NCI-H2029 treated with DMSO at 0.1 percent for 48 hours (cell line): ENCODE measurements around the gene NEMF.
"Not testable (repeated sequence)": the region's sequence is repeated elsewhere in the genome, so short reads cannot be mapped to it uniquely, and the experiment has no call there.

Experiments used
- DNase-seq: peaks from one replicate; lab custom pipeline; 2025; lab: John Stamatoyannopoulos, UW

Gene NEMF

DNA sequence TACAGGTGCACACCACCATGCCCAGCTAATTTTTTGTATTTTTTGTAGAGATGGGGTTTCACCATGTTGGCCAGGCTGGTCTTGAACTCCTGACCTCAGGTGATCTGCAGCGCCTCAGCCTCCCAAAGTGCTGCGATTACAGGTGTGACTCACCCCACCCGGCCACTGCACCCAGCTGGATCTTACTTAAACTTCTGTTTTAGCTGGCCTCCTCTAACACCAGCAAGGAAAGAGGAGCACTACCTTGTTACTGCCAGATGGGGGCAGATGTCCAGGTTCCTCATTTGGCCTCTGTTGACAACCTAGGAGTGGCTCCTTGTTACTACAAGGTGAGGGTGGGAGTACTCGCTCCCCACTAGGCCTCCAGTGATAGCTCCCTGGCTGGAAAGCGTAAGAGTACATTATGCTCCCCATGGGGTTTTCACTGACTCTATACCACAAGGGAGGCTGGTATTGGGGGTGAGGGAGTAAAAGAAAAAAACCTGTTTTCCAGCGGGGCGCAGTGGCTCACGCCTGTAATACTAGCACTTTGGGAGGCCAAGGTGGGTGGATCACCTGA, 27.1 kb upstream of the NEMF start:
- DNase-seq, result no peak

DNA sequence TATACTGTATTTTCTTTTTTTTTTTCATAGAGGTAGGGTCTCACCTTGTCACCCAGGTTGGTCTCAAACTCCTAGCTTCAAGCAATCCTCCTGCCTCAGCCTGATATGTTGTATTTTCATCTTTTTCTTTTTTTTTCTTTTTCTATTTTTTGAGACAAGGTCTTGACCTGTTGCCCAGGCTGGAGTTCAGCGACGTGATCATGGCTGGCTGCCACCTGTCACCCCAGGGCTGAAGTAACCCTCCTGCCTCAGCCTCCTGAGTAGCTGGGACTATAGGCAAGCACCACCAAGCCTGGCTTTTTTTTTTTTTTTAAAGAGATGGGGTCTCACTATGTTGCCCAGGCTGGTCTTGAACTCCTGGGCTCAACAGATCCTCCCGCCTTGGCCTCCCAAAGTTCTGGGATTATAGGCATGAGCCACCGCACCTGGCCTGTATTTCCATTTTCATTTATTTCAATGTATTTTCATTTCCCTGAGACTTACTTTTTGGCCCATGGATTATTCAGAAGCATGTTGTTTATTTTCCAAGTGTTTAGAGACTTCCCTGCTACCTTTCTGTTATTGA, 24.1 kb upstream of the NEMF start:
- no peak for DNase-seq

DNA sequence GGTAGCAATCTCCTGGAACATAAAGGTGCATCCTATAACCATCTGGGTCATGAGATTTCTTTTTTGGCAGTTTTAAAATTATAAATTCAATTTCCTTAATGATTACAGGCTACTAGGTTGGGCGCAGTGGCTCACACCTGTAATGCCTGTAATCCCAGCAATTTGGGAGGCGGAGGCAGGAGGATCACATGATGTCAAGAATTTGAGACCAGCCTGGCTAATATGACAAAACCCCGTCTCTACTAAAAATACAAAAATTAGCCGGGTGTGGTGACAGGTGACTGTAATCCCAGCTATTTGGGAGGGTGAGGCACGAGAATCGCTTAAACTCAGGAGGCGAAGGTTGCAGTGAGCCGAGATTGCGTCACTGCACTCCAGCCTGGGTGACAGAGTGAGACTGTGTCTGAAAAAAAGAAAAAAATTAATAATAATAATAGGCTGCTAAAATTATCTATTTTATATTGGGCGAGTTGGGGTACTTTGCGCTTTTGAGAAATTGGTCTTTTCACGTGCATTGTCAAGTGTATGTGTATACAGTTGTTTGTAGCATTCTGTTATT, 23.1 kb upstream of the NEMF start:
- no peak for DNase-seq

DNA sequence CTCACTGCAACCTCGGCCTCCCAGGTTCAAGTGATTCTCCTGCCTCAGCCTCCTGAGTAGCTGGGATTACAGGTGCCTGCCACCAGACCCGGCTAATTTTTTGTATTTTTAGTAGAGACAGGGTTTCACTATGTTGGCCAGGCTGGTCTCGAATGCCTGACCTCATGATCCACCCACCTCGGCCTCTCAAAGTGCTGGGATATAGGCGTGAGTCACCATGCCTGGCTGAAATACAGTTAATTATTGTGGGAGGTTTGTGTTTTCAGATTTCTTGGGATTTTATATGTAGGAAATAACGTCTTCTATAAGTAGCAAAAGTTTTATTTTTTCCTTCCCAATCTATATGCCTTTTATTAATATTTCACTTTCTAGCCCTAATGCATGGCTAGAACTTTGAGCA, 21.0 kb upstream of the NEMF start:
- not testable (repeated sequence) for DNase-seq

DNA sequence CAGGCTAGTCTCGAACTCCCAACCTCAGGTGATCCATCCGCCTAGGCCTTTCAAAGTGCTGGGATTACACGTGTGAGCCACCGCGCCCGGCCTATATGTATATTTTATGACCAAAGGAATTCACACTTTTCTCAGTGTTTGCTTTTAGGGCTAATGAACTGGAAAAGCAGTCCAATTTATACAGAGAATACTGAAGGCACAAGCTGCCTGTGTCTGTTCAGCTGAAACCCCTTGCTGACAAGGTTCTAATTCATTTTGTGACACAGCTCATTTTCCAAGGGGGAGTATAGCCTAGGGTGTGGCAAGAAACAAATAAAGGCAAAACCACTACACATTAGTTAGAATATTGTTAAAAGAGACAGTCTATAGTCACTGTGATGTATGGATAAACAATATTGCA, 18.3 kb upstream of the NEMF start:
- no peak for DNase-seq

DNA sequence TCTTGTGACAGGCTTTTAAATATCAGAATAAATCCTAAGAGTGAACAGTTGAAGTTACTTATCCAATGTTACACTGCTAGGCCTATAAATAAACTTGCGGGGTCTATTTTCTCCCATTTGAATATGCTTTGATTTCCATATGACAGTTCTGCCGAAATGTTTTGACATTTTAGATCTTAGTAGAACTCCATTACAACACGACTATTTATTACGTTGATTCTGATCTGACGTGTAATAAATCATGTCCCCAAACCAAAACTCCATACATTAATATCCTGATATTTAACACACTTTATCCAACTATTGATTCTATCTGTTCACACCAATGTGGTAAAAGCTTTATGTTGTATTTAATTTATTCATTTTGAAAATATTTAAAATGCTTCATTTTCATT, 16.1 kb upstream of the NEMF start:
- DNase-seq, result no peak

DNA sequence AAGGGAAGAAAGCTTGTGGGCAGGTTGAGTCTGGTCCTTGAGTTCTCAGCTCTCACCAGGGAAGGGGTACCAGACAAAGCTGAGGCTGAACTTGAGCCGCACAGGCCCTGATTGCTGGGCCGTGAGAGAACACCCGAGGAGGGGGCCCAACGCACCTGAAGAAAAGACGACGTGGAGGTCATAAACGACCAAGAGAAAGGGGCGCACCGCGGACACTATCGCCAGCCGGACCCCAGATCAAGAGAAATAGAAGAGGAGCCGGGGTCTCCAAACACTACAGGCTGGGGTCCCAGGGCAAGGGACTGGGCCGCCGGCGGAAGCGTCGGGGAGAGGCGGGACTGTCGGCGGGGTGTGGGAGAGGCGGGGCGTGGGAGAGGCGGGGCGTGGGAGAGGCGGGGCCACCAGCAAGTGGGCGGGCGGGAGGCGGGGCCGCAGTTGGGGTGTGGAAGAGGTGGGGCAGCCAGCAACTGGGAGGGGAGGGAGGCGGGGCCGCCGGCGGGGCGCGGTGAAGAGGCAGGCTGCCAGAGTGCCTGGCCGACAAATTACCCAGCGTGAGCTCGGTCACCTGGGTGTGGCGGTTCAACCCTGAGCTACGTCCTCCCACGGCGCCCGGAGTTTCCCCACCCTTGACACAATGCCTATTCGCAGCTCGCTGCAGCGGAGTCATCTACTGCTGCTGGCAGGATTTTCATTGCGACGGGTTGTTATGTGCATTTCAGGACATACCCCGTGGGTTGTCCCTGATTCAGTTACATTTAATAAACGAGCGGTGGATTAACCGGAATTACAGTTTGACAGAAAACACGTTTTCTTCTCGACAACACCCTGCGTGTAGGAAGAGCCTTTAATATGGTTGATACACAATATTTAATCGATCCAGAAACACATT, 15.5 kb upstream of the NEMF start:
- DNase-seq, result peak; percentile 91

DNA sequence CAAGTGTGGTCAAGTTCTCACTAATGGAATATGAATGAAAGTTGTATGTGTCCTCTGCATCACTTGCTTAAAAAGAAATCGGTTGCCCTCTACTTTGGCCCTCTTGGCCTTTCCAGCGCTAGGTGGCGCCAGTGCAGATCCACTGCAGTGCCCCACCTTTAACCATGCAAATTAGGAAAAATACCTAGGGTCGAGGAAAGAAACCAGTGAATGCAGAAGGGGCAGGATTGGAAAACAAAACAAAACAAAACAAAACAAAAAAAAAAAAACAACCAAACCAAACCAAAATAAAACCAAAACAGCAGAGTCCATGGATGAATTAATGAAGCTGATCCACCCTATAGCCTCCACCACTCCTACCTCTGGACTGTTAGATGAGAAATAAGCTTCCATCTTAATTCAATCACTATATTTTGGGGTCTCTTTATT, 12.9 kb upstream of the NEMF start:
- peak; percentile 72 for DNase-seq

DNA sequence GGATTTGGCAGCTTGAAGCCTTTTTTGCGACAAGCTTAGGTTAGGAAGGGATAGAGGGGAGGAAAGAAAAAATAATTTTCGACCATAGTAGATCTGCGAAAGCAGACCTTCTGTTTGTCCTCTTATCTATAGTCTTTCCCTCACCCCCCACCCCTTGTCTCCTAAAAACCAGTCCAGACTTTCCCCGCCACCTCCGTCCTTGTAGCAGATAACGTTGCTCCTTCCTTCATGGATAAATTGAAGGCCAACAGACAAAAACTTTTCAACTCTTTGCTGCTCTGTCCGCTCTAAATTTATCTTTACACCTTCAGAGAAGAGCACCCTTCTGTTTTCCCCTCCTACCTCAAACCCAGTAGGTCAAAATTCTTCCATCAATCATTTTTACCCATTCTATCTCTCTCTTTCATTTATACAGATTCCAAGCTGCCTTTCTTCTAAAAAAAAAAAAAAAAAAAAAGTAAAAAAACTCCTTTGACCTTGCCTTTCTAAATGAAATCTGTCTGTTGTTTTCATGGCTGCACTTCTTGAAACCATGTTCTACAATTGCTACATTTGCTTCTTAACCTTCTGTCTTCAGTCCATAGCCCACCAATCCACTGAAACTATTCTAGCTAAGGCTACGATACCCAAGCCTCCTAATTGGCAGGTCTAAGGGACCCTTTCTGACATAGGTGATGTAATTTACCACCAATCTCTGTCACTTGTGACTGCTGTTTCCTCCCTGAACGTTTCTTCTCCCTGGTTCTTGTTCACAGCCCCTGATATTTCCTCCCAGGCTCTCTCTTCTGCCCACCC, 11.1 kb upstream of the NEMF start:
- no peak for DNase-seq

DNA sequence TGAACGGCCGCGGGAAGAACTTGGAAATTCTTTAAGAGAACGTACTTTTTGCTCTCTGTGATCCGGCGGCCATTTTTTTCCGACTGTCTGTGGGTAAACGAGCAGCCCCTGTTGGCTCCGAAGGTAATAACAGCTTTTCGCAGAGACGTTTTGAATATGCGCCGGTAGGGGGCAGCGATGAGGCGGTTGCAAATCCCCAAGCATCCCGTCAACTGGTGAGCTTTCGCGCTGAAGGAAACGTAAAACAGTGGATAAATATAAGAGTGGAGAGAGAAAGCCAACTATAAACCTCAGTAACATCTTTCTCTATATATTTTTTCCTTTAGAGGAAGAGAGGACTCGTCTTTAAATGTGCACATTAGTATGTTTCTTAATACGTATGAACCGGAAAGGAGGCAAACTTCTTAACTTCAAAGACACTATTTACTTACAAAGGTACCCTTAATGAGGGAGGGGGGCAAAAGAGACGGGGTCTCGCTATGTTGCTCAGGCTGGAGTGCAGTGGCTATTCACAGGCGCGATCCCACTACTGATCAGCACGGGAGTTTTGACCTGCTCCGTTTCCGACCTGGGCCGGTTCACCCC, 9.6 kb upstream of the NEMF start:
- DNase-seq, result peak; percentile 86

DNA sequence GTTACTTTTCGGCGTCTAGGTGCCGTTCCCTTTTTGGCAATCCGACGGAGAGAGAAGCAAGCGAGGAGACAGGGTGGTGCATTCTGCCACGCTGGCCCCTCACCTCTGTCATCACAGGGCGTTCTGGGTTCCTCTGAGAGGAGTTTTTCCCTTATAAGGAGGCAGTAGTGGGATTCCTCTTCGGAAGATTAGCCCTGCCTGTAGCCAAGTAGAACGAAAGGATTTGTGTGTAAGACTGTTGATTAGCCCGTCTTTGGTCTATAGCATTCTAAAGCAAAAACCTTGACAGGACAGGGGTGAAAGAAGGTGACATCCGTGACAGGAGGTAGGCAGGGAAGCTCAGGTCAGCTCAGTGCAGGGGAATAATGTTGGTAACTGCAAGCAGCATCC, 9.1 kb upstream of the NEMF start:
- peak; percentile 74 for DNase-seq

DNA sequence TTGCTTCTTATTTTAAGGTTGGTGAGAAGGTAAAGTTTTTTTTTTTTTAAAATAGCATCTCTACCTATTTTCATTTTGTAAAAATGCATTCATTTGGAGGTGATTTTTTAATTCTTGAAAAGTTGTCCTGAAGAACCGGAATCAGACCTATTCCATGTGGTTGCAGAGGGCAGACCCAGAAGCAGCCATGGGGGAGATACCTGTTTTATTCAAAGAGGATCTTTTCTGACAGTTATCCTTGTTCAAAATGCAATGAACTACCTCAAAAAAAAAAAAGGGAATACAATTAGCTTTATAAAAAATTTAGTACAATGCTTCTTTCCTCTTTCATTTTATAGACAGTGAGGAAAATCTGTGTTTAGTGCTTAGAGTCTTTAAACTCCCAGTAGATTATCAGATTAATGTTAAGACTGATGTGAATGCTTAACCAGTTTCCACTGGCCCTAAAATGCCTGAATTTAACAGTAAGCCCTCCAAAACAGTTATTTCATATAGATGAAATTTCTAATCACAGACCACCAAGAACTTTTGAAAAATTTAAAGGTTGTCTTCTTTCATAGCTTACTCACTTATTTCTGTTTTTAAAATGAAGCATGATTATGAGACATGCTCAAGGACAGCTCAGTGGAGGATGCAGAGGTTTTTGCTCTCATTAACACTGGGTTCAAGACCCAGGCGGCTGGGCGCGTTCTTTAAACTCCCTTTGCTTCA, 8.6 kb upstream of the NEMF start:
- DNase-seq, result no peak

DNA sequence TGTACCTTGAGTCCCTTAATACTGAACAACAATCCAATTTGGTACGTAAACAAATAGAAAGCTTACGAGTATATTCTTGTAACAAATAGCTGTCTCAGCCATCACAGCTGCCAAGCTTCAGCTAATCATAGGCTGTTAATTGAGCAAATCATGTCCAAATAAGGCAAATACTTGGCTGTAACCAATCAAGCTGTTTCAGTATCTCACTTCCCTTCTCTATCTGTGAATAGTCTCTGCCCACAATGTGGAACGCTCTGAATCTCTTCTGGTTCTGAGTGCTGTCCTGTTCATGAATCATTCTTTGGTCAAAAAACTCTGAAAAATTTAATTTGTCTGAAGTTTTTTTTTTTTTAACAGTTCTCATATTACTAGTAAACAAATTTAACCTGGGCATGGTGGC, 5.8 kb upstream of the NEMF start:
- DNase-seq, result no peak

DNA sequence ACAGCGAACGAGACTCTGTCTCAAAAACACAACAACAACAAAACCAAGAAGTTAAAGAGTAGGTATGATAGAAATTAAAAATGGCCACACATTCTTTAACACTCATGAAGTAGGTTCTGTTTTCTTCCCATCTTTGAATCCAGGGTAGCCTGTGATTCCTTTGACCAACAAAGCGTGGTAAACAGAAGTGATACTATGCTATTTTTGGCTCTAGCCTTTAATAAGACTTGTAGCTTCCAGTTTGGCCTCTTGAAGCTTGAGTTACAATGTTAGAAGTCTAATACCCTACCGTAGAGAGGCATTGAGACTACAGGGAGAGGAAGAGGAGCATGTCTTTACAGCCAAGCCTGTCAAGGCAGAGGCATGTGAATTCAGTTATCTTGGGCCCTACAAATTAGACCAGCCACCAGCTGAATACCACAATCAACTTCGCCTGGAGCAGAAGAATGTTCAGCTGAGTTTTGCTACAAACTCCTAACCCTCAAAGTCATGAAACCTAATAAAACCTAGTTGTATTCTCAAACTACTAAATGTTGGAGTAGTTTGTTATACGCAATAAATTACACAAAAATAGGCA, 4.9 kb upstream of the NEMF start:
- DNase-seq, result no peak

DNA sequence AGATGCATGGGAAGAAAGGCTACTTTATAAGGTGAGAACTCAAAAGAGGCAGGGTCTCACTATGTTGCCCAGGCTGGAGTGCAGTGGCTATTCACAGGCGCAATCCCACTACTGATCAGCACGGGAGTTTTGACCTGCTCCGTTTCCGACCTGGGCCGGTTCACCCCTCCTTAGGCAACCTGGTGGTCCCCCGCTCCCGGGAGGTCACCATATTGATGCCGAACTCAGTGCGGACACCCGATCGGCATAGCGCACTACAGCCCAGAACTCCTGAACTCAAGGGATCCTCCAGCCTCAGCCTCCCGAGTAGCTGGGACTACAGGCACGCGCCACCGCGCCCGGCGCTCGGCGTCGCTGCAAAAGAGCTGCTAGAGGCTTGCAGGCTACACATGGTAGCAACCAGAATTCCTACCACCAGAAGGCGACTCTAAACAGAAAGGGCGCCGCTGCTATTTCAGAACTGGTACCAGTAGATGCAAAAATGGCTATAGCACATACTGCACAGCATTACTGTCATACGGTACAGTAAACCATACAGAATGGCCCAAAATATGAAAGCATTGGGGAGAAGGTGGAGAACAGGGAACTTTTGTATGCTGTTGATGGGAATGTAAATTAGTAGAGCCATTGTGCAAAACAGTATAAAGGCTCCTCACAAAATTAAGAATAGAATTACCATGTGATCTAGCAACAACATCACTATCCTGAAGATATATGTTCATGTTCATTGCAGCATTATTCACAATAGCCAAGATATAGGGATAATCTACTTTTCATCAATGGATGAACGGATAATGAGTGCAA, 1.2 kb upstream of the NEMF start:
- peak; percentile 86 for DNase-seq

DNA sequence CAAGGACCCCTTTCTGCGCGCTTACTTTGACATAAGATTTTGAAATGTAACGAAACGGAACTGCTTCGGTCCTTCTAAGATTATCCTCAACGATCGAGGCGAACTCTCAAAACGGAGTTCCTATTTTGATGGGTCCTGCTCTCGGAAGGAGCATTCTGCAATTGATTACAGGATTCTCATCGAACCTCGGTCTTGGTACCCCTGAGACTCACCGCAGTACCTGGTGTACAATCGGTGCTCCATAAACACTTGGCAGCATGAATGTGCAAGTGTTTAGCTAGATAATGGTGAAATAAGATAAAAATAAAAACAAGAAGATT, 530 bp upstream of the NEMF start:
- no peak for DNase-seq

DNA sequence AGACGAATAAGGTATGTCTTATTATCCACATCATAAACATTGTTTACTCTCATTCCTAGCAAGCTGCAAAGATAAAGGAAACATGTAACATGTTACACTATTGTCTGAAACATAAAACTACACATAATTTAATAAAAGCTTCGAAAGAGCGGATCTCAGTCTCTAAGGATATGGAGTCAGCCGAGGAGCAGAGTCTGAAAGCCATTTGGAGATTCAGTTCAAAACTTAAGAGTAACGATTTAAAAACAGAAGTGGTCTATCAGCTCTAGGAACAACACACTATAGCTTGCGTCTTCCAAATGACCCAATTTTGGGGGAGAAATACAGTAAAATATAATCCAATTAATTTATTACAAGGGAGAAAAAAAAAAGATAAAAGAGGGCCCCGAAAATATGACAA, 775 bp downstream of the NEMF start:
- peak; percentile 37 for DNase-seq

DNA sequence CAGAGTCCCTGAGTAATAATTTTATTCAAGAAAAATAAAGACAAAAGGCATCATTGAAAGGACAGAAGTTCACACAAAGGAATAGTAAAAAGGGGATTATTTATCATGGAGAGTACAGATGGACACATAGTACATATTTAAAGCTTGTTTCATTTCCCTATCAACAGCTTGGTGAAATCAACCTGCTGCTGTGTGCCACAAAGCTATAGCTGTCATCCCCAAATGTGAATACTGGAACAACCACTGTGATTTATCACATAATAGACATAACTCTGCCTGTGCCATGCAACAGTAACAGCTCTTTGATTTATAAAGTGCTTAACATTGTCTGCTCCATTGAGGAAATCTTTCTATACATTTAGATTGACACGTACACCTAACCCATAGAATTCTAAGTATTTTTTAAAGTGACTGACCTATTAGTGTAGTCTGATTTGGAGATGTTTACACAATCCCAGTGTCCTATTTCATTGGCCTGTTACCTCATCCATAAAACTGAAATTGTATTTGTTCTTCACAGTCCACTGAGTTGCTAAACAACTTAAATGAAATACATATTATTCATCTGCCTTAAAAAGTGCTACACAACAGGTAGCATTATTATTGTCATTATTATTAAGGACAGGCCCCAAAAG, 3.3 kb downstream of the NEMF start:
- DNase-seq, result peak; percentile 80

DNA sequence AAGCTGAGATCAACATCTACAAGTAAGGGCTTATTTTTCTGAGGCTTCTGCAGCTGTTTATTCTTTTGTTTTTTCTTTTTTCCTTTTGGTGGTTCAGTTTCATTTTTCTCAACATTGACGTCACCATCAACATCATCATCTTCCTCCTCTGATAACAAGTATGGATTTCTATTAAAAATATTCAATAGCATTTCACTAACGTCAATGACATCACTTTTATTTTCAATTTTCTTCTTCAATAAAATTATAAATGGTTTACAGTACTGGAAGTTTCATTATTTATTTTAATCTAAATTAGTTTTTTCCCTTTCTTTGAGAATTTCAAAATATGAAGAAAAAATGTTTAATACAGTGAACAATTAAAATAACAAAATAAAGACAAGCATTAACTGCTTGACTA, 23.9 kb downstream of the NEMF start:
- DNase-seq, result no peak

DNA sequence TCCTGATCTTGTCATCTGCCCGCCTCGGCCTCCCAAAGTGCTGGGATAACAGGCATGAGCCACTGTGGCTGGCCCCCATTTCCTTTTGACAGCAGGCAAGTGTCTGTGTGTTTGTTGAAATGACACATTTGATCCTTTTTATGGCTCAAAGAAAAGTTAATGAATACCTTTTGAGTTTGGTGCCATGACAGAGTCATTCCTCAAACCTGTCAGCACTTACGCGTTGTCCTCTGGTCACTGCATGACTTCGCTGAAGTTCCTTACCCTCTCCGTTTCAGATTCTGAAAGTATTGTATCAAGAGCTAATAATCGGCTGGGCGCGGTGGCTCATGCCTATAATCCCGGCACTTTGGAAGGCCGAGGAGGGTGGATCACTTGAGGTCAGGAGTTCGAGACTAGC, 32.4 kb downstream of the NEMF start:
- no peak for DNase-seq
